Measurements from ENCODE around the gene CRYZ.
"Not testable (repeated sequence)": the region's sequence is repeated elsewhere in the genome, so short reads cannot be mapped to it uniquely, and the experiment has no call there.

Gene CRYZ

DNA sequence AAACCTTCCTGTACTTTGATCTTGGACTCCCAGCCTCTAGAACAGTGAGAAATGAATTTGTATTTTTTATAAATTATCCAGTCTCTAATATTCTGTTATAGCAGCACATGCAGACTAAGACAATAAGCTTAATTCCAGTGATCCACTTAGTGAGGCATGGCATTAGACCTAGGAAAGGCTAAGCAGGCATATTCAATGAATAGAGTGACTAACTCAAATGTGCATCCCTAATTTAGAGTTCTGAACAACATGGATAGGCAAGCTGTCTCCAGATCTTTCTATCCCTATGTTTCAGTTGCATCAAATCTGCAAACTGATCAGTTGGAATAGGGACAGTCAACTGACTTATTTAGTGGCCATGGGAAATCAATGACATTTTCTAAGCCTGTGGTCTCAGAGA lies 54.9 kb downstream of the CRYZ start:
- no peak for DNase-seq

DNA sequence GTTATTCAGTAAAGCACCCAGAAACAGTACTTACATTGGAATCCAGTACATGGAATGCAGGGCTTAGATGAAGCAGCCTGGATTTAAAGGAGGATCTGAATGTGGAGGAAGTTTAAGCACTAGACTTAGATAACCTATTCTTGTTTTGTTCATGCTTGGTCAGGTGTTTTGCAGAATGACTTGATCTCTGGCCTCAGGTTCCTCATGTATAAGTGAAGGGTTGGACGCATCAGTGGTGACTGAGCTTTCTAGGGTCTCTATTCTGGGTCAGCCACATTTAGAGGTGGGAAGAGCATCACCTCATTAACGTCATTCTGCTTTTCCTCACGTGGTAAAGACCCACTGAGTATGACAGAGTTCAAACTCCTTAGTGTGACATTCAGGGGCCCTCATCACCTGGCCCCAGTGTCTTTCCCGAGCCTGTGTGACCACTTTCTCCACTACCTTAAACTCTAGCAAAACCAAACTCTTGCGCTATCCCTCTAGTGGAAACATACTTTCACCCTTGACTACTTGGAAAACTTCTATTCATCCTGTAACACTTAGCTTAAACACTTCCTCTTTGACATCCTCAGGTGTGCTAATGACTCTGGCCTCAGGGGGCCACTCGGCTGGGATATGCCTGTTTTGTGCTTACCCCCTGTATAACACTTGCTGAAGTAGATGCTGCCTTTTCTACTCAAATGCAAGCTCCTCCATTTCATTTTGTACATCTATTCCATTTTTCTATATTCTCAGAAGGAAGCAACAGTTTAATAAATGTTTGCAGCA lies 58.4 kb downstream of the CRYZ start:
- DNase-seq, result no peak

GRCh38 chr1:74673351-74674111 lies 59.3 kb downstream of the CRYZ start, which contains the start of gene ERICH3:
Gene ERICH3, minus strand, starts transcription at chr1:74673792. Its CDS starts 273 bp downstream, at chr1:74673519.
- DNase-seq, result no peak

DNA sequence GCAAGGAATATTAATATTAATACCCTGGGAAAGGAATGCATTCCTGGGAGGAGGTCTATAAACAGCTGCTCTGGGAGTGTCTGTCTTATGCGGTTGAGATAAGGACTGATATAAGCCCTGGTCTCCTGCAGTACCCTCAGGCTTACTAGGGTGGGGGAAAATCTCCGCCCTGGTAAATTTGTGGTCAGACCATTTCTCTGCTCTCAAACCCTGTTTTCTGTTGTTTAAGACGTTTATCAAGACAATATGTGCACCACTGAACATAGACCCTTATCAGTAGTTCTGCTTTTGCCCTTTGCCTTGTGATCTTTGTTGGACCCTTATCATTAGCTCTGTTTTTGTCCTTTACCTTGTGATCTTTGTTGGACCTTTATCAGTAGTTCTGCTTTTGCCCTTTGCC lies 62.0 kb downstream of the CRYZ start:
- DNase-seq, result not testable (repeated sequence)

Data from stimulated activated CD4-positive, alpha-beta T cell treated with anti-CD3 and anti-CD28 coated beads, Interleukin-2, amount 100 ng/mL, for 48 hours (primary cell).